HG02938 (cell line): ENCODE results near the gene MPPE1.
"Not testable (repeated sequence)": the region's sequence is repeated elsewhere in the genome, so short reads cannot be mapped to it uniquely, and the experiment has no call there.

Source experiments
- ATAC-seq: cut with Tn5 transposase; IDR thresholded peaks from one replicate; pipeline ENCODE4 v1.9.1; 2021; ENCODE audit warnings: mild to moderate bottlenecking, moderate library complexity; ENCODE audit not compliant: unreplicated experiment

Gene MPPE1

DNA sequence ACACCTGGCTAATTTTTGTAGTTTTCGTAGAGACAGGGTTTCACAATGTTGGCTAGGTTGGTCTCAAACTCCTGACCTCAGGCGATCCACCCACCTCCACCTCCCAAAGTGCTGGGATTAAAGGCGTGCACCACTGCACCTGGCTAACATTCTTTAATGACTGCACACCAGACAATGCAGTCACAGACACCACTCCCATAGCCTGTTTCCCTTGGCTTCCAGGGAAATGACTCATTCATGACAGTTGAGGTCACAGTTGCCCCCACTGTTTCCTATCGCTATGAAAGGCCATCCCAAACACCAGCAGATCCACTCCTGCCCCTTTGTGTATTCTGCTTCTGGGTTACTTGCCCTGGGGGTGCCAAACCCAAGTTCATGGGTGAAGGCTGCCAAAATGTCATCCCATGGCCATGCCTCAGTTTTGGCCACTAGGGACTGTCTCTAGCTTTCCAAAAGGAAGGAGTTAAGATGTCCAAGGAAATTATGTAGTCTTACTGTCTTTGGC is 48.2 kb downstream of the MPPE1 start:
- ATAC-seq = no peak

DNA sequence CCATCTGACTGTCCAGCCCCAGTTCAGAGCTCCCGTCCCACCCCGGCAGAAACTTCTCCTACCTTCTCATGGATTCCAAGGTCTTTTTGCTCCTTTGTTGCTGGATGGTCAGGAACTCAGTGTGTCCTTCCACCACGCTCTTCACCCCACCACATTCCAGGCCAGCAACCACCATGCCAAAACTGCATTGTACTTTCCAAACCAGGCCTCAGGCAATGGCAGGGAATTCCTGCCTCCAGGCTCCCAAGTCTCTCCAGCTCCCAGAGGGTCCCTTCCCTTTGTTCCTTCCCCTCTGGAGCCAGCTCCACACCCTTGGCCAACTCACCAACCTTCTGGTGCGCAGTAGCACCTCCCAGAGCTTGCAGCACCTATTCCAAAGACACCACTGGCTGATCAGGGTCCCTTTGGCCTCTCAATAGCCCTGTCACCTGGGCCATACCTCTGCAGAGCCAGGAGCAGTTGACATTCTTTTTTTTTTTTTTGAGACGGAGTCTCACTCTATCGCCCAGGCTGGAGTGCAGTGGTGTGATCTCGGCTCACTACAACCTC is 48.8 kb downstream of the MPPE1 start:
- no peak for ATAC-seq

DNA sequence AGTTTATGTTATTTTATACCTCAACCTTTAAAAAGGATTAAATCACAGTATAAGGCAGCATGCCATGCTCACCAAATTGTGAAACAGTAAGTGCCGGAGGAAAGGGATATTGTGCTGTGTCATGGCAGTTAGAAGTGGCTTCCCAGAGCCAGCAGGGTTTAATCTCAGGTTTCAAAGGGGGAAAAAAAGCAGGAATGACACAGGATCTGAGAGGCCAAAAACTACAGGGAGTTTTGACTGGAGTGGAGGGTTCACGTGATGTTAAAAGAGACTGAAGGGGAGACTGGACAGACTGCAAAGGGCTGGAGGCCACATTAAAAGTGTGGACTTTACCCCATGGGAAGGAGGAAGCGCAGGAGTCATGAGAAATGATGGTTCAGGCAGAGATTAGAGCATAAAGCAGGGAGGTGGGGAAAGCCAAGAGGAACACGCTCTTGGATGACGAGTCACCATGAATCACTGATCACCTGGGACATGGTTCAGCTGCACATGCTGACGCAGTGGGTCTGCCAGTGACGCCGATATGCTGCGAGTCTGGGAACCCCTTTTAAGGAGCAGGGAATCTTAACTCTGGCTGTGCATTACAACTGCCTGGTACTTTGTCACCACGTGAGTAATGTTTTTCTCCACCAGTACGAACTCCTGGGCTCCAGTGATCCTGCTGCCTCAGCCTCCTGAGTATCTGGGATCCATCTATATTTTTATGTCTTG is 50.8 kb downstream of the MPPE1 start:
- no peak for ATAC-seq

DNA sequence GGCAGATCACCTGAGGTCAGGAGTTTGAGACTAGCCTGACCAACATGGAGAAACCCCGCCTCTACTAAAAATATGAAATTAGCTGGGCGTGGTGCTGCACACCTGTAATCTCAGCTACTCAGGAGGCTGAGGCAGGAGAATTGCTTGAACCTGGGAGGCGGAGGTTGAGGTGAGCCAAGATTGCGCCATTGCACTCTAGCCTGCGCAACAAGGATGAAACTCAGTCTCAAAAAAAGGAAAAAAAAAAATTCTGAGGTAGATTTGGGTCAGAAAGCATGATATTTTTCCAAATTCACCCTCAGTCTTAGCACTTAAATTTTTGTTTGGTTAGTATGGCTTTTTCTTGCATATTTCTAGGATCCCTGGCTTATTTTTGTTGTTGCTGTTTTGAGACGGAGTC is 53.6 kb downstream of the MPPE1 start:
- not testable (repeated sequence) for ATAC-seq

DNA sequence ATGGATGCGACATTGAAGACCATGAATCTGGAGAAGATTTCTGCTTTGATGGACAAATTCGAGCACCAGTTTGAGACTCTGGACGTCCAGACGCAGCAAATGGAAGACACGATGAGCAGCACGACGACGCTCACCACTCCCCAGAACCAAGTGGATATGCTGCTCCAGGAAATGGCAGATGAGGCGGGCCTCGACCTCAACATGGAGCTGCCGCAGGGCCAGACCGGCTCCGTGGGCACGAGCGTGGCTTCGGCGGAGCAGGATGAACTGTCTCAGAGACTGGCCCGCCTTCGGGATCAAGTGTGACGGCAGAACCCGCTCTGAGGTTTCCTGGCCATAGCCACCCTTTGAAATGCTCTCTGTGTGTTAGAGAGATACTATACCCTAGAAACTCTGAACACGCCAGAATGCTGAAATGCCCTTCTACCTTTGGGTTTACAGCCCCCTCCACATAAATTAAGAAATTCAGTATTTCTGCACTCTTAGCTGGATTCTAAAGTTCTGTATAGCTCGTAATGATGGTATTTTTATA is 56.2 kb downstream of the MPPE1 start:
- peak; percentile 6 for ATAC-seq

DNA sequence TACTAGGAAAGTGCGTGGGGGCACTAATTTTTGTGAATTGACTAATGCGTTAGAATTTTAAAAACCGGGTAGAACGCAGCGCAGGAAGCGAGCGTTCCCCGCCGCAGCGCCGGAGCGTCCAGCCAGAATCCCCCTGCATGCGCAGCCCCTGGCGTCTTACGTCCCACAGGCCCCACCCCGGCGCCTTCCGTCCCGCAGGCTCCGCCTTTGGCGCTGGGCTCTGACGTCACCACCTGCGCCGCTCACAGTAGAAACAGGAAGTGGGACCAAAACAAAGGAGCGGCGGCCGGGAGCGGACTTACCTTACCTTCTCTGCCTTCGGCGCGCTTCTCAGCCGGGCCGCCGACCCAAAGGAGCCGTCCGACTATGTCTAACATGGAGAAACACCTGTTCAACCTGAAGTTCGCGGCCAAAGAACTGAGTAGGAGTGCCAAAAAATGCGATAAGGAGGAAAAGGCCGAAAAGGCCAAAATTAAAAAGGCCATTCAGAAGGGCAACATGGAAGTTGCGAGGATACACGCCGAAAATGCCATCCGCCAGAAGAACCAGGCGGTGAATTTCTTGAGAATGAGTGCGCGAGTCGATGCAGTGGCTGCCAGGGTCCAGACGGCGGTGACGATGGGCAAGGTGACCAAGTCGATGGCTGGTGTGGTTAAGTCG is 56.8 kb downstream of the MPPE1 start, which contains the start of gene CHMP1B:
Gene CHMP1B, plus strand, starts transcription at position 268 of the 660 bp plus-strand sequence. Its CDS starts 99 bp downstream, at position 367.
- peak; percentile 91 for ATAC-seq

DNA sequence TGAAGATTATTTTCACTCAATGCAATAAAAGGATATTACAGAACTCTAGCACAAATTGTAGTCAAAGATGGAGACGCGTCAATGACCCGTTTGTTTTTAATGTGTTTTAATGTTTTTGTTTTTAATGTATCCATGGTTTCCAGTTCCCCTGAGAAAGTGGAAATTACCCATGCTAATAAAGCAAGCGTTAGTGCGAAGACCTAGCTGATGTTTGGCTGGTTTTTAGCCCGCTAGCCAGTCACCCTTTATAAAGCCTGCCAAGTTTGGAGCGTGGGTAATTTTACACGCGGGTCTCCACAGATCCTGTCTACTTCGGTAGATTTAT is 57.3 kb downstream of the MPPE1 start:
- ATAC-seq = peak; percentile 44

DNA sequence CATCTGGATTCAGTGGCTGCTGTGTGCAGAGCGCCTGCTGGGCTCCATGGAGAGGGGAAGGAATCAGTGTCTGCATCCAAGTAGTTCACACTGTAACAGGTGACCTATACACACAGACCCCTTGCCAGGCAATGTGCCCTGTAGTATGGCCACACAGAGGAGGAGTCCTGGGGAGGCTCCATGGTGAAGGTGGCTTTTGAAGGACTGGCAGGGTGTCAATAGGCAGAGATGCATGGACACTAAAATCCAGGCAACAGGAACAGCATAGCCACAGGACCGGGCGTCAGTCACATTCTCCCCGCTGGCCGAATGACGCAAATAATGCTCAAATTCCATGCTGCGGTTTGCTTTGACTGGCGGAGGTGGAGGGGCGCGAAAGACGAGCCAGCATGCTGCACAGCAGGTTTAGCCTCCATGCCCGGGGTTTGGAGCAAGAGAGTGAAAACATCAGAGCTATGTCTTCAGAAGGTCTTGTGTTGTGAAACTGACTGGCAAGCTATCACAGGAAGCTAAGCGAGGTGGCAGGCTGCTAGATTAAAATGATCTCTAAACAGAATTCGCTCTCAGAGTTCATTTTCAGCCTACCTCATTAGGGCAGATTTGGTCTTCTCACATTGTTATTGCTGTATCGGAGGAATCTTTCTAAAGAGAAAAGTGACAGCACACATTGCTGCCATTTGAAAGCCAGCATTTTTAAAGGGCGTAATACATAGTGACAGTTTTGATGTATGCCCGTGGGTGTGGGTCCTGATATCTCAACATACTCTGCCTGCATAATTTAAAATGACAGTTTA is 58.1 kb downstream of the MPPE1 start:
- ATAC-seq = no peak

DNA sequence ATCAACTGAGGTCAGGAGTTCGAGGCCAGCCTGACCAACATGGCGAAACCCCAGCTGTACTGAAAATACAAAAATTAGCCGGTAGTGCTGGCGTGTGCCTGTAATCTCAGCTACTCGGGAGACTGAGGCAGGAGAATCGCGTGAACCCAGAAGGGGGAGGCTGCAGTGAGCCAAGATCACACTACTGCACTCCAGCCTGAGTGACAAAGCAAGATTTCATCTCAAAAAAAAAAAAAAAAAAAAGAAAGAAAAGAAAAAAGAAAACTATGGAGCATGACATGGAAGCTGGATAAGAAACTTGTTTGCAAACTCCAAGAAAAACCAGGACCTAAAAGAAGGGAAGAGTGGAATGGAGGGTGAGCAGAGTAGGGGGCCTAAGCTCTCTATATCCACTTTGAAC is 58.8 kb downstream of the MPPE1 start:
- ATAC-seq = no peak

DNA sequence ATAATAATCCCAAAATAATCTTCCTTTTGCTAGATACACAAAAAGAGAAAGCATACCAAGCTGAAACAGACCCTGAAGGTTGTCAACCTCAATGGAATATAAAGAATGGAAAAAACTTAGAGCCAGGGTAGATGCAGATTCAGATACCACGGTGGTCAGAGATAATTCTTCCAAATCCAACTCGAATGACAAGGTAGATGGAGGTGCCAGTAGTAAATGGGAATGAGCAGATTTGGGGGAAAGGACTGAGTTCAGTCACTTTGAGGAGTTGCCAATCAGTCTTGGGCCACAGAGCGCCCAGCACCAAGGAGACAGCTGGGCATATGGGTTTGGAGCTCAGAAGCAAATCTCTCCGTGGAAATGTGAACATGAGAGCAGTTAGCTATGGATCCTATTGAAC is 60.3 kb downstream of the MPPE1 start:
- ATAC-seq = no peak

DNA sequence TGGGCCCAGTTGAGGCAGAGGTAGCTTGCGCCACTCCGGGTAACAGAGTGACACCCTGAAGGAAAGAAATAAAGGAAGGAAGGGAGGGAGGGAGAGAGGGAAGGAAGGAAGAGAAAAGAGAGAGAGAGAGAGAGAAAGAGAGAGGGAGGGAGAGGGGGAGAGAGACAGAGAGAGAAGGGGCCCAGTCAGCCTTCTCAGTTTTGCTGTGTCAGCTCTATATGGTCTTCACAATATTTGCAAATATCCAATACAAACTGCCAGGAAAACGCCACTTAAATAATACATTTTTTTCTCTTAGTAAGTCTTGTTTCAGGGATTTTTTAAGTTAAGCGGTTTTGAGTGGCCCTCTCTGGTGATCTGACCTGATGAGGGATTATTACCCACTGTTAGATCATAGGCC is 62.5 kb downstream of the MPPE1 start:
- ATAC-seq = no peak

DNA sequence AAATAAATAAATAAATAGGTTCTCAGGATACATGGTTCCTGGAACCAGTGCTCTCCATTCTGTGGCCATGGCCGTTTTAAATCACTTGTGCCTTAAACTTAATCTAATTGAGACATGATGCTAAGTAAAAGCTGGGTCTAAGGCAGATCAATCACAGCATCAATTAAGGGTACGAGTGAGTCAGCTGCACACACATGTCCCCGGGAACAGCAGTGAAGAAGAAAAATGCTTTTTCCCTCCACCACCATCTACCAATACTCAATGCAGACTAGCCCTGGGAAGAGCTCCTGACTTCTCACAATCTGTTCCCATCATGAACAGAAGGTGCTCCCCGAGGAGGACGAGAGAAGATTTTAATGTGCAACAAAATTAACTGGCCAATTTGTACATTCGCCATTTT is 63.7 kb downstream of the MPPE1 start:
- no peak for ATAC-seq

DNA sequence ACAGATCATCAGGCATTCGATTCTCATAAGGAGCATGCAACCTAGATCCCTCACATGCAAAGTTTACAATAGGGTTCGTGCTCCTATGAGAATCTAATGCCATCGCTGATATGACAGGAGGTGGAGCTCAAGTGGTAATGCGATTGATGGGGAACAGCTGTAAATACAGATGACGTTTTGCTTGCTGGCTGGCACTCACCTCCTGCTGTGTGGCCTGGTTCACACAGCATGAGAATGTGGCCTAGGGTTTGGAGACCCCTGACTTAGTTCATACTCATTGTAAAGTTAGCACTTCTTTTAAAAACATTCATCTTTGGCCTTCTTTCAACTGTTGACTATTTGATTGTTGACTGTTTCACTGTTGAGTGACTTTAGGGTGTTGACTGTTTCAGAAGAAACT is 65.6 kb downstream of the MPPE1 start:
- no peak for ATAC-seq

DNA sequence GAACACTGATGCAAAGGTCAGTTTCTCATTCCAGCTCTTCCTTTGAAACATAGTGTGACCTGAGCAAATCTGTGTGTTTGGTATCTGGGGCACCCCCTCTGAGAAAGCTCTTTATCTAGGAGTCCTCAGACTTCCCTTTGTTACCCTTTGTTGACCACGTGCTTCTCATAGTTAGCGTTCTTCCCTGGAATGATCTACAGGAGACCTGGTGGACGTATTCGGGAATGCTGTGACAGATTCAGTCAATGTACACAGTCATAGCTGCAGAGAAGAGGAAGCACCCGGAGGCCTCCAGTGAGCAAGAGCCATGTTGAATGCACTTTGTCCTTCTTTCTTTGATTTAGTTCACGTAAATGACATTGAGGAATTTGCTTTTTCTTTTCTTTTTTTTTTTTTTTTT is 67.6 kb downstream of the MPPE1 start:
- no peak for ATAC-seq

DNA sequence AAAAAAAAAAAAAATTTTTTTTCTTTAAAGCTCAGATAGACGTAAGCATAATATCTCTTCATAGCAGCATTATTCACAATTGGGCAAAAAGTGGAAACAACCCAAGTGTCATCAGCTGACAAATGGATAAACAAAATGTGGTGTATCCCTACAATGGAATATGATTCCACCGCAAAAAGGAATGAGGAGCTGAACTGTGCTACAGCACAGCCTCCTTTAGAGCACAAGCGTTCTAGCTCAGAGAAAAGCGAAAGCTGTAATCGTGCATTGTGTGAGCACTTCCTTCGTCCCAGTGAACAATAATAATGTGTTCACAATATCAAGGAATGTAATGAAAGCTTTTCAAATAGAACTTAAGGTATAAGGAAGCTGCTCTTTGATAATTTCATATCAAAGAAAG is 68.6 kb downstream of the MPPE1 start:
- no peak for ATAC-seq

DNA sequence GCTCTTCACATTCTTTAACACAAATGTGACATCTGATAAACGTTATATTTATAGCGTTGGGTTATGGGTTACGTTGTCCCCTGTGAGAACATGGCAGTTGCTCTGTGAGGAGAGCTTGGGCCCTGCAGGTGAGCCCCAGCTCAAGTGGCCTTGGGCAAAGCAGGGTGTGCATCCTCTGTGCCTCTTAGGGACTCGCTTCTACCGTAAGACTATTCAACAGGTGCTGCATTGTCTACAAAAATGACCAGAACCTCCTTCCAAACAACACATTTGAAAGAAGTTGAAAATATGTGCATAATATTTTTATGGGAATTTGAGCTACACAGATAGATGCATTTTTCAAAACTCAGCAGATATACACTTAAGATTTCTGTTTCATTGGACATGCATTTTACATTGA is 73.3 kb downstream of the MPPE1 start:
- ATAC-seq = no peak
